Omental fat pad (tissue), 4 donors: ENCODE data around the gene GRB2. TPM values are rescaled to one million over a fixed set of nuclear protein-coding genes. Genes with fewer than 3 reads are reported as not detected.
"Not testable (repeated sequence)": the region's sequence is repeated elsewhere in the genome, so short reads cannot be mapped to it uniquely, and the experiment has no call there.

Source experiments
- ATAC-seq: fragments of 150-250 bp; one replicate; pipeline ENCODE4 v1.9.1; 2016; ENCODE audit warnings: mild to moderate bottlenecking, moderate library complexity; ENCODE audit not compliant: low FRiP score
- DNase-seq: peaks from one replicate; pipeline ENCODE4 v3.0.0-alpha.2; 2019; ENCODE audit warnings: low spot score
- total RNA-seq, 4 donors: library from RNA; depleted of rRNA; stranded (reverse); fragments of >200 nt; gene quantifications; one replicate each; pipeline ENCODE4 v1.1.0, GENCODE V29; 2016
- TF ChIP-seq, protein P1 (sequence below), 3 donors: fragments of 450-650 bp; IDR thresholded peaks; one replicate each; pipeline ENCODE4 v1.5.1; 2016 to 2017; ENCODE audit warnings: antibody characterized with exemption in 3 of 3, mild to moderate bottlenecking in 3 of 3, moderate library complexity in 2 of 3

Gene GRB2
- total RNA-seq = 100 to 1,000 TPM in 2 of 4 donors, 10 to 100 TPM in 2; 87.4 to 152 (median 108) TPM

DNA sequence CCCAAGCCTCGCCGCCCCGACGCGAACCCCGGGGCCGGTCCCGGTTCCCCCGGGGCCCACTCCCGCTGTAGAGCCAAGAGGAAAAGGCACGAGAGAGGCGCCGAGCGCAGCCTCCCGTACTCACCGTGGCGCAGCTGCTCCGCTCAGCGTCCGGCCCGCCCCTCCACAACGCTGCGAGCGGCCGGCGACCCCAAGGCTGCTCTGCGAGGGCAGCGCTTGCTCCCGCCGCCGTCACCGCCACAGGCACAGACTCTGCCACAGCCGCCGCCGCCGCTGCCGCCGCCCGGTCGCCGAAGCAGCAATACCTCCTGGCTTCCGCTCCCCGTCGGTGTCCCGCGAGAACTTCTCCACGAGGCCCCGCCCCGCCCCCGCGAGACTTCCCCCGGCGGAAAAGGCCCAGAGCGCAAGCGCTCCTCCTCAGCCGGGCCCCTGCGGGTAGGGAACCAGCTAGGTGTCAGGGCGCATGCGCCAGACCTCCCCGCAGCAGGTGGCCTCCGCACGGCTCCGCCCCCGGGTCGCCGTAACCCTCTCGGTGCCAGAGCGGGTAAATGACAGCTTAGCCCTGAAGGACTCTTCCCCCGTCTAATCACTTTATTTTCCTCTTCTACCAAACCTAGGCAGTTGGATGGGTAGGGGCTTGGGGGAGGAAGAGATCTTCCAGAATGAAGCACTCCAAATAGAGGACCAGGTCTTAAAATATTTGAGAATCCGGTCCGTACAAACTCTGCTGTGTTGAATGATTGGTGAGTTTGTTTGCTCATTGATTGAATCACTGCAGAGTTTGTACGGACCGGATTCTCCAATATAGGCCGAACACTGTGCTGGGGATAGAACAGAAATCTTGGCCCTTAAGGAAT, at the start of gene GRB2:
GRB2 (minus strand) TSS at position 314 of the 857 bp plus-strand sequence. CDS start 12,050 bp downstream, outside the sequence.
- ATAC-seq = peak; percentile 97
- peak; percentile 87 for DNase-seq
- TF ChIP-seq, protein P1, sequence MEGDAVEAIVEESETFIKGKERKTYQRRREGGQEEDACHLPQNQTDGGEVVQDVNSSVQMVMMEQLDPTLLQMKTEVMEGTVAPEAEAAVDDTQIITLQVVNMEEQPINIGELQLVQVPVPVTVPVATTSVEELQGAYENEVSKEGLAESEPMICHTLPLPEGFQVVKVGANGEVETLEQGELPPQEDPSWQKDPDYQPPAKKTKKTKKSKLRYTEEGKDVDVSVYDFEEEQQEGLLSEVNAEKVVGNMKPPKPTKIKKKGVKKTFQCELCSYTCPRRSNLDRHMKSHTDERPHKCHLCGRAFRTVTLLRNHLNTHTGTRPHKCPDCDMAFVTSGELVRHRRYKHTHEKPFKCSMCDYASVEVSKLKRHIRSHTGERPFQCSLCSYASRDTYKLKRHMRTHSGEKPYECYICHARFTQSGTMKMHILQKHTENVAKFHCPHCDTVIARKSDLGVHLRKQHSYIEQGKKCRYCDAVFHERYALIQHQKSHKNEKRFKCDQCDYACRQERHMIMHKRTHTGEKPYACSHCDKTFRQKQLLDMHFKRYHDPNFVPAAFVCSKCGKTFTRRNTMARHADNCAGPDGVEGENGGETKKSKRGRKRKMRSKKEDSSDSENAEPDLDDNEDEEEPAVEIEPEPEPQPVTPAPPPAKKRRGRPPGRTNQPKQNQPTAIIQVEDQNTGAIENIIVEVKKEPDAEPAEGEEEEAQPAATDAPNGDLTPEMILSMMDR (IDR thresholded peaks at IDR 0.05) = no peak

GRCh38 chr17:75454672-75455071, 49.2 kb upstream of the GRB2 start:
- ATAC-seq, DNase-seq: not testable (repeated sequence)

DNA sequence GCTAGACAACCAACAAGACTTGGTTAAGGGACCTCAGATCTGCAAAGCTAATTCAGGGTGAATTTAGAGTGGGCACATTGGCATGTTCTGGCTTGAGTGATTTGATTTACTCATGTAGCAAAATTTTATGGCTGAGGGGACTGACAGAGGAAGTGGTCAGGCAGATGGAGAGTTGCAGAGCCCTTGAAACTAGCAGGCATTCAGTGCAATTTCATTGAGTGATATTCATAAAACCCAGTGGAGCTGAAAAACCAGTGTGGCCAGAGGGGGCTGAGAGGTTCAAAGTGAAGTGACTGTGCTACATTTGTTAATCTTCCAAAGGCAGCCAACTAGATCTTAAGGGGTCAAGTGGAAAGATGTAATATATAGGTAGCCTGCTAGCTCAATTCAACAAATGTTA, 48.7 kb upstream of the GRB2 start:
- DNase-seq (no peak), ATAC-seq (no peak)
- TF ChIP-seq, protein P1 (IDR thresholded peaks at IDR 0.05) = no peak

- no peak for DNase-seq
- ATAC-seq = no peak
- TF ChIP-seq, protein P1 (IDR thresholded peaks at IDR 0.05) = no peak
Observed at GRCh38 chr17:75450270-75450669, 44.8 kb upstream of the GRB2 start.

- TF ChIP-seq, protein P1 (IDR thresholded peaks at IDR 0.05) = no peak
- DNase-seq (no peak), ATAC-seq (peak; percentile 64)
Observed at GRCh38 chr17:75447951-75448856, 42.7 kb upstream of the GRB2 start.

- ATAC-seq, DNase-seq: not testable (repeated sequence)
Observed at GRCh38 chr17:75445896-75446295, 40.4 kb upstream of the GRB2 start.

DNA sequence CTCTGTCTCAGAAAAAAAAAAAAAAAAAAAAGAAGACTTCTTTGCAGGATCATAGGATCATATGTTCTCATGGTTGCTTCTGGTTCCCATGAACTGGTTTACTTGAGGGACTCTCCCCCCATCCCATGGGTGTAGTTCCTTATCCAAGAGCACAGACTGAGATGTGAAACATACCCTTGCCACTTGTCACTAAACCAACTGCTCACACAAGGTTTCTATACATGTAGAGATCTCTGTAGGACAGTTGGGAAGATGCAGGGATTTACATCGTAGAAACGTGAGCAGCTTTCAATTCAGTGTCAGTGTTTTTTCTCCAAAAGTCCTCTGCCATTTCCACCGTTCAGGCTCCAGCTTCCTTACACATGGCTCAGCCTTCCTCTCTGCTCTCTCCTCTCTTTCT, 39.8 kb upstream of the GRB2 start:
- TF ChIP-seq, protein P1 (IDR thresholded peaks at IDR 0.05) = no peak
- no peak for ATAC-seq
- DNase-seq = no peak
